Stomach (tissue), 4 donors: ENCODE results near the gene ASMTL.
"Not testable (repeated sequence)": the region's sequence is repeated elsewhere in the genome, so short reads cannot be mapped to it uniquely, and the experiment has no call there.

Experiments used
- POLR2A ChIP-seq, 4 donors: fragments of 450-650 bp; IDR thresholded peaks; one replicate each; pipeline ENCODE4 v1.6.1; 2016; ENCODE audit warnings: antibody characterized with exemption in 4 of 4, control low read depth in 2 of 4, mild to moderate bottlenecking in 1 of 4, moderate library complexity in 1 of 4
- POLR2AphosphoS5 ChIP-seq, 3 donors: sonication (generic); formaldehyde crosslinking; IDR thresholded peaks; one replicate each; pipeline ENCODE4 v1.6.1; 2016; ENCODE audit warnings: antibody characterized with exemption in 3 of 3
- TF ChIP-seq, protein P1 (sequence below), 7 experiments: fragments of 450-650 bp in 4 of 7; fragments of 200-600 bp in 3 of 7; sonication (generic) in 3 of 7; IDR thresholded peaks; one replicate each; pipeline ENCODE4 v1.5.1; 2016 to 2019; ENCODE audit warnings: antibody characterized with exemption in 7 of 7, control low read depth in 2 of 7, mild to moderate bottlenecking in 1 of 7

DNA sequence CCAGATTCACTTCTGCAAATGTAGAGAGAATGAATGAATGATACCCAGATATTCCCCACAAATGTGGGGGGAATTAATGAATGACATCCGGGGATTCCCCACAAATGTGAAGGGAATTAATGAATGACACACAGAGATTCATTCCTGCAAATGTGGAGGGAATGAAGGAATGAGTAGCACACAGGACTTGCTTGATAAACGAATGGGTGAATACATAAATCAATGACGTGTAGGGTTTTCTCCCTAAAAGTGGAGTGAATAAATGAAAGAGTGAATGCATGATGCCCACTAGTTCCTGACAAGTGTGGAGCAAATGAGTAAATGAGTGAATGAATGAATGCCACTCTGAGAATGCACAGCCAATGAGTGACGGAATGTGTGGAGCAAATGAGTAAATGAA, 38.5 kb upstream of the ASMTL start:
- TF ChIP-seq POLR2AphosphoS5, POLR2A (IDR thresholded peaks at IDR 0.05): not testable (repeated sequence)
- TF ChIP-seq, protein P1, sequence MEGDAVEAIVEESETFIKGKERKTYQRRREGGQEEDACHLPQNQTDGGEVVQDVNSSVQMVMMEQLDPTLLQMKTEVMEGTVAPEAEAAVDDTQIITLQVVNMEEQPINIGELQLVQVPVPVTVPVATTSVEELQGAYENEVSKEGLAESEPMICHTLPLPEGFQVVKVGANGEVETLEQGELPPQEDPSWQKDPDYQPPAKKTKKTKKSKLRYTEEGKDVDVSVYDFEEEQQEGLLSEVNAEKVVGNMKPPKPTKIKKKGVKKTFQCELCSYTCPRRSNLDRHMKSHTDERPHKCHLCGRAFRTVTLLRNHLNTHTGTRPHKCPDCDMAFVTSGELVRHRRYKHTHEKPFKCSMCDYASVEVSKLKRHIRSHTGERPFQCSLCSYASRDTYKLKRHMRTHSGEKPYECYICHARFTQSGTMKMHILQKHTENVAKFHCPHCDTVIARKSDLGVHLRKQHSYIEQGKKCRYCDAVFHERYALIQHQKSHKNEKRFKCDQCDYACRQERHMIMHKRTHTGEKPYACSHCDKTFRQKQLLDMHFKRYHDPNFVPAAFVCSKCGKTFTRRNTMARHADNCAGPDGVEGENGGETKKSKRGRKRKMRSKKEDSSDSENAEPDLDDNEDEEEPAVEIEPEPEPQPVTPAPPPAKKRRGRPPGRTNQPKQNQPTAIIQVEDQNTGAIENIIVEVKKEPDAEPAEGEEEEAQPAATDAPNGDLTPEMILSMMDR (IDR thresholded peaks at IDR 0.05) = not testable (repeated sequence)
